Heart left ventricle (tissue), 16 donors: ENCODE results near the gene CCT3. TPM values are rescaled to one million over a fixed set of nuclear protein-coding genes. Genes with fewer than 3 reads are reported as not detected.

Experiments
- ATAC-seq, 4 donors: fragments of 200-7000 bp; cut with Tn5 transposase; one replicate each; pipeline ENCODE4 v1.9.1; 2020 to 2022; ENCODE audit warnings: moderate library complexity in 4 of 4, mild to moderate bottlenecking in 3 of 4, moderate number of reproducible peaks in 1 of 4
- DNase-seq, 5 donors: peaks; one replicate each; pipeline ENCODE4 v3.0.0-alpha.2; 2020
- H3K27ac ChIP-seq, 12 donors: fragments of 200-600 bp; sonication (generic) in 4 of 12; one replicate each; pipeline versions ENCODE4 v1.5.0 to v1.8.0; 2016 to 2022; ENCODE audit warnings: mild to moderate bottlenecking in 2 of 12
- H3K27me3 ChIP-seq, 9 donors: fragments of 200-600 bp; sonication (generic) in 2 of 9; one replicate each; pipeline versions ENCODE4 v1.5.1 to v1.8.0; 2016 to 2022; ENCODE audit warnings: mild to moderate bottlenecking in 3 of 9
- H3K36me3 ChIP-seq, 9 donors: fragments of 200-600 bp; sonication (generic) in 2 of 9; one replicate each; pipeline versions ENCODE4 v1.5.0 to v1.8.0; 2018 to 2022; ENCODE audit warnings: mild to moderate bottlenecking in 2 of 9
- H3K4me1 ChIP-seq, 12 donors: fragments of 200-600 bp; sonication (generic) in 4 of 12; one replicate each; pipeline versions ENCODE4 v1.5.0 to v1.8.0; 2016 to 2022; ENCODE audit warnings: mild to moderate bottlenecking in 3 of 12
- H3K4me3 ChIP-seq, 12 donors: fragments of 200-600 bp; sonication (generic) in 4 of 12; one replicate each; pipeline versions ENCODE4 v1.5.0 to v1.8.0; 2017 to 2022; ENCODE audit warnings: mild to moderate bottlenecking in 9 of 12, moderate library complexity in 4 of 12
- H3K9me3 ChIP-seq, 12 donors: fragments of 200-600 bp; sonication (generic) in 4 of 12; one replicate each; pipeline versions ENCODE4 v1.5.0 to v1.8.0; 2016 to 2022; ENCODE audit warnings: mild to moderate bottlenecking in 1 of 12
- POLR2A ChIP-seq, 2 donors: fragments of 450-650 bp; IDR thresholded peaks; one replicate each; pipeline ENCODE4 v1.6.1; 2017; ENCODE audit warnings: antibody characterized with exemption in 2 of 2, mild to moderate bottlenecking in 2 of 2, moderate library complexity in 2 of 2
- WGBS, 4 donors: extraction: QIAGEN DNeasy Blood & Tissue Kit in 2 of 4; methylation state at CpG; one replicate each; pipeline versions ENCODE4 v1.1.5 to v1.1.7; 2013 to 2018; 5-methylcytosine and 5-hydroxymethylcytosine counted together
- intact Hi-C, 10 donors: fragments of 100-400 bp; cut with DNase I; formaldehyde crosslinking; loops; one replicate each; pipeline versions ENCODE4 v1.11.1 to v1.14.2; 2022
- polyA plus RNA-seq, 2 donors: library from polyadenylated mRNA; stranded (reverse); fragments of 200-250 nt; gene quantifications; one replicate each; pipeline ENCODE4 v1.2.3, GENCODE V29; 2013
- total RNA-seq, 9 donors: library from RNA; depleted of rRNA in 2 of 9; stranded (reverse); fragments of >200 nt in 2 of 9; fragmentation: NEBNext Ultra II Directional in 3 of 9; extraction: Animal tissue kit (Norgen Biotek cat#: 25700) in 3 of 9; gene quantifications; one replicate each; pipeline versions ENCODE4 v1.1.0 to v1.2.4, GENCODE V29; 2016 to 2023
- TF ChIP-seq, protein P1 (sequence below), 12 donors: fragments of 200-600 bp; sonication (generic) in 4 of 12; IDR thresholded peaks; one replicate each; pipeline versions ENCODE4 v1.5.0 to v1.8.0; 2018 to 2022; ENCODE audit warnings: antibody characterized with exemption in 12 of 12, mild to moderate bottlenecking in 5 of 12
- donor health status: ischemic (EF 13 %, LVEDD 7.1; RV severe dilation, severe dysfunction).
- donor health status: healthy with polysubstance abuse.
- donor health status: DM: no; HTN: yes; CAD: no.
- donor health status: DM: no; HTN: no; CAD: no.
- donor health status: ischemic (EF 25% LVEDD 6.9; RV normal size, moderate dysfunction).
- donor health status: ischemic (EF 25% LVEDD 5.7; RV mildly dilated, moderate dysfunction).
- donor health status: healthy.
- donor health status: DM: yes; HTN: yes; CAD: no.
- donor health status: ischemic (EF 35%, LVEDD 5.7; RV mildly dilated, moderate dysfunction).
- donor health status: nonischemic (EF 11% LVEDD 7.7; RV severe dilation, severe dysfunction).
- donor health status: DM: yes; HTN: yes; CAD: no.
- donor health status: PGD.
- donor health status: ischemic (EF 29% LVEDD 5.4; RV normal size, mild dysfunction).
- donor health status: nonischemic (EF 23%, LVEDD 6.1; RV moderate dilation, normal function).

Gene CCT3
- total and polyA plus RNA-seq, 11 donors: 83.1 to 246 (median 143) TPM

DNA sequence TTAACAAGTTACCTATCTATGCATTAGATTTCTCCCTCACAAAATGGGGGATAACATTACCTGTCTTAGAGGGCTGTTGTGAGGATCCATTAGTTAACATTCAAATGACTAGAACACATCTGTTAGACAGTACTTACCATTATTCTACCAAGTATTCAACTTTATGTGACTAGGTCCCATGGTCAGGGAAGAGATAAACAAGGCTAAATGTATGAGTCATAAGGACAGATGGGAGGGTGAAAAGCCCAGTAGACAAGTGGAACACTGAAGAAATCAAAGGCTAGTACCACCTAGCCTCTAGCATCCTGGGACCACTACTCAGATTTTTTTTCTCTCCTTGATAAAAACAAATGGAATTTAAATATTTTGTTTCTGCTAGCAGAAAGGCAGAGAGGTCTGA, 30.0 kb downstream of the CCT3 start:
- no peaks in the 10 kb centered on the region for H3K27me3 ChIP-seq
- H3K9me3 ChIP-seq: no peaks in the 10 kb centered on the region
- ATAC-seq (no peak), DNase-seq (no peak)
- intact Hi-C loops: no loop called here
- no peak for TF ChIP-seq POLR2A (IDR thresholded peaks at IDR 0.05)
- TF ChIP-seq, protein P1, sequence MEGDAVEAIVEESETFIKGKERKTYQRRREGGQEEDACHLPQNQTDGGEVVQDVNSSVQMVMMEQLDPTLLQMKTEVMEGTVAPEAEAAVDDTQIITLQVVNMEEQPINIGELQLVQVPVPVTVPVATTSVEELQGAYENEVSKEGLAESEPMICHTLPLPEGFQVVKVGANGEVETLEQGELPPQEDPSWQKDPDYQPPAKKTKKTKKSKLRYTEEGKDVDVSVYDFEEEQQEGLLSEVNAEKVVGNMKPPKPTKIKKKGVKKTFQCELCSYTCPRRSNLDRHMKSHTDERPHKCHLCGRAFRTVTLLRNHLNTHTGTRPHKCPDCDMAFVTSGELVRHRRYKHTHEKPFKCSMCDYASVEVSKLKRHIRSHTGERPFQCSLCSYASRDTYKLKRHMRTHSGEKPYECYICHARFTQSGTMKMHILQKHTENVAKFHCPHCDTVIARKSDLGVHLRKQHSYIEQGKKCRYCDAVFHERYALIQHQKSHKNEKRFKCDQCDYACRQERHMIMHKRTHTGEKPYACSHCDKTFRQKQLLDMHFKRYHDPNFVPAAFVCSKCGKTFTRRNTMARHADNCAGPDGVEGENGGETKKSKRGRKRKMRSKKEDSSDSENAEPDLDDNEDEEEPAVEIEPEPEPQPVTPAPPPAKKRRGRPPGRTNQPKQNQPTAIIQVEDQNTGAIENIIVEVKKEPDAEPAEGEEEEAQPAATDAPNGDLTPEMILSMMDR (IDR thresholded peaks at IDR 0.05): no peak
- H3K4me3 ChIP-seq: no peak overlapping the region
- H3K36me3 ChIP-seq: peaks cover 0 to 92% (median 84%) of the 10 kb centered on the region in 9 donors
- no peak overlapping the region for H3K27ac ChIP-seq
- H3K4me1 ChIP-seq: no peaks in the 10 kb centered on the region

DNA sequence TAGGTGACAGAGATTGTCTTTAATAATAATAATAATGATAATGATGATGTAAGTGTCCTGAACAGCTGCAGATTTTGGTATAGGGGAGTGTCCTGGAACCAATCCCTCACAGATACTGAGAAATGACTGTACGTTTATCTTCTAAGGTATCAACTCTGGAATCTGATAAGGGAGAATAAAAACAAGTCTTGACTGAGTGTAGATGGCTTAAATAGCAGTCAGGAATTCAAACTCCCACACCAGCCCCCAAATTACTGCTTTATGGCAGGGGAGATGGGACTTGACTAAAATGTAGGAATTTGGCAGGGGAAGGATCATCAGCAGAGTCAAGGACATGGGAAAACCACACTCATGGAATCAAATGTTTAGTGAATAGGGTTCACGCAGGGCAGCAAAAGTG, 32.9 kb downstream of the CCT3 start:
- TF ChIP-seq, protein P1 (IDR thresholded peaks at IDR 0.05): no peak
- TF ChIP-seq POLR2A (IDR thresholded peaks at IDR 0.05): no peak
- Histone ChIP-seq H3K4me1 (no peaks in the 10 kb centered on the region), H3K27me3 (no peaks in the 10 kb centered on the region), H3K9me3 (no peaks in the 10 kb centered on the region), H3K36me3 (peaks cover 0 to 64% (median 55%) of the 10 kb centered on the region in 9 donors), H3K27ac (no peak overlapping the region), H3K4me3 (no peak overlapping the region)
- intact Hi-C loops: no loop called here
- DNase-seq (no peak), ATAC-seq (no peak)
- WGBS, 4 donors: 76 to 88% (median 84%) methylated on average over 2 of the region's 2 CpGs

DNA sequence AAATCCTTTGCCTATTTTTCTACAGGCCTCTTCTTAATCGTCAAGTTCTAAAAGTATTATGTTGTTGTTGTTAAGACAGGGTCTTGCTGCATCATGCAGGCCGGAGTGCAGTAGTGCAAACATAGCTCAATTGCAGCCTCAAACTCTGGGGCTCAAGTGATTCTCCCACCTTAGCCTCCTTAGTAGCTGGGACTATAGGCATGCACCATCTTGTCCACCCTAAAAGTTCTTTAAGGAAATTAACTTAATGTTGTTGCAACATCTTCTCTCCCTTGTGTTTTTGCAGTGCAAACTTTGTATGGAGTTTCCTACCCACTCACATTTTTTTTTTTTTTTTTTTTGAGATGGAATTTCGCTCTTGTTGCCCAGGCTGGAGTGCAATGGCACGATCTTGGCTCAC, 34.9 kb downstream of the CCT3 start:
- no peaks in the 10 kb centered on the region for H3K27me3 ChIP-seq
- H3K9me3 ChIP-seq: no peaks in the 10 kb centered on the region
- H3K27ac ChIP-seq: no peak overlapping the region
- intact Hi-C loops: no loop called here
- ATAC-seq (no peak), DNase-seq (no peak)
- 81 to 94% (median 91%) methylated on average over 4 of the region's 4 CpGs for WGBS, 4 donors
- H3K36me3 ChIP-seq: peaks cover 0 to 45% (median 36%) of the 10 kb centered on the region in 9 donors
- TF ChIP-seq POLR2A (IDR thresholded peaks at IDR 0.05): no peak
- TF ChIP-seq, protein P1 (IDR thresholded peaks at IDR 0.05): no peak
- H3K4me1 ChIP-seq: no peaks in the 10 kb centered on the region
- H3K4me3 ChIP-seq: no peak overlapping the region

DNA sequence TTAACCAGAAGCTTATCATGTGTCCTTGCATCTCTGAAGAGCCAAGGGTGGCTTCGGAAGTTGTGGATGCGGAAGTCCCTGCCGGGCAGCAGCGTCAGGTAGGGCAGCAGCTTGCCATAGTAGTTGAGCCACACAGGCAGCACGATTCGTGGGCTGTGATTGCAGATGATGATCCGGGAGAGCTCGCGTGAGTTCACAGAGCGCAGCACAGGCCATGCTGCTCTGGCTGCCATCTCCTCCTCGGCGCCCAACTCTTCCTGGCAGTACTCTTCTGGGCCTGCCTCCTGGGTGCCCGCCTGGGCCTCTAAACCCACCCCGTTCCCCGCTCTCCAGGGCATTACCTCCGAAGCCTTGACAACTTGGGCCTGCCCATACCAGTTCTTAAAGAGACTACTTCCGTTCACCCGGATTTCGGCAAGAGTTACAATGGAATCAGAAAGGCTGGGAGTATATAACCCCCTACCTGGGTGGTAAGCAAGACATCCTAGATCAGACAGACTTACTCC, 39.2 kb downstream of the CCT3 start, which contains the start of gene VHLL:
Gene VHLL (minus strand): TSS at position 456 of the 506 bp plus-strand sequence. CDS start 118 bp downstream, at position 338.
- no peaks in the 10 kb centered on the region for H3K27me3 ChIP-seq
- TF ChIP-seq, protein P1 (IDR thresholded peaks at IDR 0.05): no peak
- TF ChIP-seq POLR2A (IDR thresholded peaks at IDR 0.05): no peak
- H3K4me3 ChIP-seq: no peak within 1 kb of the TSS
- H3K9me3 ChIP-seq: no peaks in the 10 kb centered on the region
- intact Hi-C loops: no loop called here
- peaks cover 0 to 17% (median 8%) of the 10 kb centered on the region in 12 donors for H3K4me1 ChIP-seq
- peaks cover 0 to 7% (median 2%) of the 10 kb centered on the region in 9 donors for H3K36me3 ChIP-seq
- DNase-seq (no peak), ATAC-seq (no peak)
- 88 to 92% (median 91%) methylated on average over 14 to 19 of the region's 19 CpGs for WGBS, 4 donors
- no peak within 1 kb of the TSS for H3K27ac ChIP-seq
